SJCRH30 (cell line): Measurements from ENCODE around the gene KCTD16. TPM values are rescaled to one million over a fixed set of nuclear protein-coding genes. Genes with fewer than 3 reads are reported as not detected.

ENCODE experiments used
- DNase-seq, 2 experiments: peaks; one replicate each; pipeline ENCODE4 v3.0.0-alpha.2; 2015 to 2020
- H3K27ac ChIP-seq: fragments of 250-450 bp; sonication (Bioruptor Pico); 2 replicates; pipeline ENCODE4 v1.5.1; 2020; ENCODE audit warnings: mild to moderate bottlenecking, moderate library complexity
- H3K27me3 ChIP-seq: fragments of 250-450 bp; sonication (Bioruptor Pico); 2 replicates; pipeline ENCODE4 v1.5.1; 2020; ENCODE audit warnings: mild to moderate bottlenecking, moderate library complexity
- H3K36me3 ChIP-seq: fragments of 250-450 bp; sonication (Bioruptor Pico); 2 replicates; pipeline ENCODE4 v1.5.1; 2020; ENCODE audit warnings: mild to moderate bottlenecking, moderate library complexity
- H3K4me1 ChIP-seq: fragments of 250-450 bp; sonication (Bioruptor Pico); 2 replicates; pipeline ENCODE4 v1.5.1; 2020; ENCODE audit warnings: mild to moderate bottlenecking, moderate library complexity
- H3K4me3 ChIP-seq: fragments of 250-450 bp; sonication (Bioruptor Pico); 2 replicates; pipeline ENCODE4 v1.5.1; 2020; ENCODE audit warnings: mild to moderate bottlenecking, moderate library complexity
- H3K9me3 ChIP-seq: fragments of 250-450 bp; sonication (Bioruptor Pico); replicated peaks from 2 replicates; pipeline ENCODE4 v1.5.1; 2020; ENCODE audit warnings: mild to moderate bottlenecking, moderate library complexity
- total RNA-seq: library from RNA; depleted of rRNA; stranded (reverse); fragments of >200 nt; shearing (Covaris generic); gene quantifications from 2 replicates; pipeline ENCODE4 v1.2.3, GENCODE V29; 2014

KCTD16 gene
- total RNA-seq, 1 experiment from 2014 or later = 0.04 TPM

GRCh38 chr5:144336191-144336961 lies 165.7 kb downstream of the KCTD16 start:
- Histone ChIP-seq H3K4me3 (no peak overlapping the region), H3K9me3 (no peaks in the 10 kb centered on the region), H3K27me3 (no peaks in the 10 kb centered on the region; the same call in 1 of the 2 replicates), H3K36me3 (no peaks in the 10 kb centered on the region), H3K4me1 (no peaks in the 10 kb centered on the region), H3K27ac (no peak overlapping the region)
- DNase-seq = no peak

- Histone ChIP-seq H3K36me3 (no peaks in the 10 kb centered on the region), H3K27me3 (no peaks in the 10 kb centered on the region), H3K9me3 (no peaks in the 10 kb centered on the region), H3K4me1 (no peaks in the 10 kb centered on the region), H3K4me3 (no peak overlapping the region), H3K27ac (no peak overlapping the region)
- no peak for DNase-seq
Observed at GRCh38 chr5:144352330-144352729, 181.7 kb downstream of the KCTD16 start.

GRCh38 chr5:144352732-144353317 lies 182.2 kb downstream of the KCTD16 start:
- DNase-seq = peak in 1 of 2 experiments; percentile 3
- H3K27me3 ChIP-seq = no peaks in the 10 kb centered on the region
- H3K4me1 ChIP-seq = no peaks in the 10 kb centered on the region
- no peaks in the 10 kb centered on the region for H3K9me3 ChIP-seq
- H3K36me3 ChIP-seq = no peaks in the 10 kb centered on the region
- no peak overlapping the region for H3K27ac ChIP-seq
- H3K4me3 ChIP-seq = no peak overlapping the region

- Histone ChIP-seq H3K4me3 (no peak overlapping the region), H3K27ac (no peak overlapping the region), H3K9me3 (no peaks in the 10 kb centered on the region), H3K27me3 (no peaks in the 10 kb centered on the region), H3K36me3 (no peaks in the 10 kb centered on the region), H3K4me1 (no peaks in the 10 kb centered on the region)
- no peak for DNase-seq
Observed at GRCh38 chr5:144356489-144356888, 185.8 kb downstream of the KCTD16 start.

GRCh38 chr5:144361406-144361805 lies 190.7 kb downstream of the KCTD16 start:
- no peak for DNase-seq

GRCh38 chr5:144365885-144366284 lies 195.2 kb downstream of the KCTD16 start:
- H3K27me3 ChIP-seq = no peaks in the 10 kb centered on the region
- H3K4me3 ChIP-seq = no peak overlapping the region
- DNase-seq = no peak
- H3K36me3 ChIP-seq = no peaks in the 10 kb centered on the region
- H3K9me3 ChIP-seq = no peaks in the 10 kb centered on the region
- no peak overlapping the region for H3K27ac ChIP-seq
- H3K4me1 ChIP-seq = no peaks in the 10 kb centered on the region

More at GRCh38 chr5:144361406-144361805, 190.7 kb downstream of the KCTD16 start:
- Histone ChIP-seq H3K4me1 (no peaks in the 10 kb centered on the region), H3K9me3 (no peaks in the 10 kb centered on the region), H3K27me3 (no peaks in the 10 kb centered on the region), H3K36me3 (no peaks in the 10 kb centered on the region), H3K4me3 (no peak overlapping the region), H3K27ac (no peak overlapping the region)

- Histone ChIP-seq H3K4me3 (no peak overlapping the region), H3K9me3 (no peaks in the 10 kb centered on the region), H3K4me1 (no peaks in the 10 kb centered on the region), H3K36me3 (no peaks in the 10 kb centered on the region), H3K27me3 (no peaks in the 10 kb centered on the region), H3K27ac (no peak overlapping the region)
- DNase-seq = no peak
Observed at GRCh38 chr5:144367991-144368390, 197.3 kb downstream of the KCTD16 start.

GRCh38 chr5:144368556-144368955 lies 197.9 kb downstream of the KCTD16 start:
- Histone ChIP-seq H3K4me1 (no peaks in the 10 kb centered on the region), H3K27me3 (no peaks in the 10 kb centered on the region), H3K36me3 (no peaks in the 10 kb centered on the region), H3K4me3 (no peak overlapping the region), H3K27ac (no peak overlapping the region), H3K9me3 (no peaks in the 10 kb centered on the region)
- peak in 1 of 2 experiments; percentile 3 for DNase-seq

- Histone ChIP-seq H3K36me3 (no peaks in the 10 kb centered on the region), H3K4me3 (no peak overlapping the region), H3K27me3 (no peaks in the 10 kb centered on the region), H3K4me1 (no peaks in the 10 kb centered on the region), H3K9me3 (no peaks in the 10 kb centered on the region), H3K27ac (no peak overlapping the region)
- DNase-seq = no peak
Observed at GRCh38 chr5:144369006-144369405, 198.3 kb downstream of the KCTD16 start.

GRCh38 chr5:144370273-144370672 lies 199.6 kb downstream of the KCTD16 start:
- no peak overlapping the region for H3K27ac ChIP-seq
- no peaks in the 10 kb centered on the region for H3K27me3 ChIP-seq
- DNase-seq = no peak
- no peaks in the 10 kb centered on the region for H3K4me1 ChIP-seq
- H3K4me3 ChIP-seq = no peak overlapping the region
- no peaks in the 10 kb centered on the region for H3K36me3 ChIP-seq
- no peaks in the 10 kb centered on the region for H3K9me3 ChIP-seq

- Histone ChIP-seq H3K27me3 (no peaks in the 10 kb centered on the region), H3K36me3 (no peaks in the 10 kb centered on the region), H3K4me1 (no peaks in the 10 kb centered on the region), H3K9me3 (no peaks in the 10 kb centered on the region), H3K4me3 (no peak overlapping the region), H3K27ac (no peak overlapping the region)
- no peak for DNase-seq
Observed at GRCh38 chr5:144374637-144375036, 204.0 kb downstream of the KCTD16 start.

- DNase-seq = no peak
Observed at GRCh38 chr5:144377207-144377606, 206.5 kb downstream of the KCTD16 start.

GRCh38 chr5:144378681-144379080 lies 208.0 kb downstream of the KCTD16 start:
- DNase-seq = no peak
- Histone ChIP-seq H3K36me3 (no peaks in the 10 kb centered on the region), H3K27me3 (no peaks in the 10 kb centered on the region), H3K4me1 (no peaks in the 10 kb centered on the region), H3K4me3 (no peak overlapping the region), H3K27ac (no peak overlapping the region), H3K9me3 (no peaks in the 10 kb centered on the region)

More at GRCh38 chr5:144377207-144377606, 206.5 kb downstream of the KCTD16 start:
- Histone ChIP-seq H3K27me3 (no peaks in the 10 kb centered on the region), H3K4me3 (no peak overlapping the region), H3K27ac (no peak overlapping the region), H3K9me3 (no peaks in the 10 kb centered on the region), H3K36me3 (no peaks in the 10 kb centered on the region), H3K4me1 (no peaks in the 10 kb centered on the region)

- Histone ChIP-seq H3K36me3 (no peaks in the 10 kb centered on the region), H3K9me3 (no peaks in the 10 kb centered on the region), H3K27ac (no peak overlapping the region), H3K4me1 (no peaks in the 10 kb centered on the region), H3K4me3 (no peak overlapping the region), H3K27me3 (no peaks in the 10 kb centered on the region)
- no peak for DNase-seq
Observed at GRCh38 chr5:144385597-144385996, 214.9 kb downstream of the KCTD16 start.

GRCh38 chr5:144386315-144386714 lies 215.6 kb downstream of the KCTD16 start:
- no peaks in the 10 kb centered on the region for H3K36me3 ChIP-seq

GRCh38 chr5:144390133-144390532 lies 219.5 kb downstream of the KCTD16 start:
- no peak for DNase-seq
- no peak overlapping the region for H3K4me3 ChIP-seq
- H3K9me3 ChIP-seq = no peaks in the 10 kb centered on the region

More at GRCh38 chr5:144386315-144386714, 215.6 kb downstream of the KCTD16 start:
- no peak for DNase-seq
- Histone ChIP-seq H3K4me3 (no peak overlapping the region), H3K9me3 (no peaks in the 10 kb centered on the region), H3K4me1 (no peaks in the 10 kb centered on the region), H3K27ac (no peak overlapping the region), H3K27me3 (no peaks in the 10 kb centered on the region)

More at GRCh38 chr5:144390133-144390532, 219.5 kb downstream of the KCTD16 start:
- Histone ChIP-seq H3K27ac (no peak overlapping the region), H3K4me1 (no peaks in the 10 kb centered on the region), H3K36me3 (no peaks in the 10 kb centered on the region), H3K27me3 (no peaks in the 10 kb centered on the region)
